Measurements from ENCODE around the gene CTSC. TPM values are rescaled to one million over a fixed set of nuclear protein-coding genes. Genes with fewer than 3 reads are reported as not detected.
"Not testable (repeated sequence)": the region's sequence is repeated elsewhere in the genome, so short reads cannot be mapped to it uniquely, and the experiment has no call there.

The CTSC gene
- total RNA-seq, 1 donor from 2014 or later, result 445 TPM

- TF ChIP-seq CTCF (IDR thresholded peaks at IDR 0.05), result no peak
- ATAC-seq, result no peak
- Histone ChIP-seq H3K4me3 (no peak overlapping the region), H3K4me1 (peaks cover 24% of the 10 kb centered on the region), H3K27ac (no peak overlapping the region), H3K9me3 (no peaks in the 10 kb centered on the region), H3K36me3 (peaks cover 39% of the 10 kb centered on the region), H3K27me3 (ENCODE audit: low read depth) (no peaks in the 10 kb centered on the region)
- intact Hi-C loops (cut with DNase I), result no loop called here
- DNase-seq, result no peak
Measured at GRCh38 chr11:88326099-88326498, 11.4 kb downstream of the CTSC start.

- no peak for TF ChIP-seq CTCF (IDR thresholded peaks at IDR 0.05)
- intact Hi-C loops (cut with DNase I), result no loop called here
- Histone ChIP-seq H3K27ac (no peak overlapping the region), H3K27me3 (ENCODE audit: low read depth) (no peaks in the 10 kb centered on the region), H3K4me1 (peaks cover 30% of the 10 kb centered on the region), H3K9me3 (no peaks in the 10 kb centered on the region), H3K4me3 (no peak overlapping the region), H3K36me3 (peaks cover 31% of the 10 kb centered on the region)
- ATAC-seq (no peak), DNase-seq (no peak)
Measured at GRCh38 chr11:88324562-88325345, 12.8 kb downstream of the CTSC start.

GRCh38 chr11:88322881-88323280, 14.7 kb downstream of the CTSC start:
- intact Hi-C loops (cut with DNase I); ATAC-seq; H3K4me3 ChIP-seq; DNase-seq; H3K27ac ChIP-seq; H3K9me3 ChIP-seq; H3K27me3 ChIP-seq (ENCODE audit: low read depth): not testable (repeated sequence)
- peaks cover 25% of the 10 kb centered on the region for H3K4me1 ChIP-seq
- peaks cover 25% of the 10 kb centered on the region for H3K36me3 ChIP-seq

GRCh38 chr11:88321412-88321811, 16.1 kb downstream of the CTSC start:
- H3K27ac ChIP-seq; intact Hi-C loops (cut with DNase I); H3K27me3 ChIP-seq (ENCODE audit: low read depth); H3K4me3 ChIP-seq; DNase-seq; H3K9me3 ChIP-seq; ATAC-seq: not testable (repeated sequence)
- peaks cover 17% of the 10 kb centered on the region for H3K4me1 ChIP-seq
- peaks cover 12% of the 10 kb centered on the region for H3K36me3 ChIP-seq

GRCh38 chr11:88320149-88320559, 17.4 kb downstream of the CTSC start:
- Histone ChIP-seq H3K4me1 (peaks cover 17% of the 10 kb centered on the region), H3K4me3 (no peak overlapping the region), H3K9me3 (no peaks in the 10 kb centered on the region), H3K27me3 (ENCODE audit: low read depth) (no peaks in the 10 kb centered on the region), H3K27ac (no peak overlapping the region), H3K36me3 (peaks cover 9% of the 10 kb centered on the region)
- intact Hi-C loops (cut with DNase I), result no loop called here
- no peak for DNase-seq
- ATAC-seq, result peak in 1 of 2 donors; percentile 55
- no peak for TF ChIP-seq CTCF (IDR thresholded peaks at IDR 0.05)

- Histone ChIP-seq H3K36me3 (no peaks in the 10 kb centered on the region), H3K4me1 (peaks cover 17% of the 10 kb centered on the region), H3K4me3 (no peak overlapping the region), H3K27me3 (ENCODE audit: low read depth) (no peaks in the 10 kb centered on the region), H3K9me3 (no peaks in the 10 kb centered on the region), H3K27ac (no peak overlapping the region)
- DNase-seq (no peak), ATAC-seq (peak in 1 of 2 donors; percentile 69)
- TF ChIP-seq CTCF (IDR thresholded peaks at IDR 0.05), result no peak
- intact Hi-C loops (cut with DNase I), result no loop called here
Measured at GRCh38 chr11:88318017-88318416, 19.5 kb downstream of the CTSC start.

All from lower lobe of right lung (tissue), 2 donors.